HG03060 (cell line): ENCODE results near the gene DGKK.

ENCODE experiments used
- ATAC-seq: cut with Tn5 transposase; IDR thresholded peaks from one replicate; pipeline ENCODE4 v1.9.1; 2021; ENCODE audit warnings: low read depth, moderate number of reproducible peaks; ENCODE audit not compliant: unreplicated experiment

The DGKK gene

GRCh38 chrX:50470103-50471031 is at the start of gene DGKK:
Gene DGKK, minus strand, starts transcription at chrX:50470825. Its CDS starts 147 bp downstream, at chrX:50470678.
- no peak for ATAC-seq

DNA sequence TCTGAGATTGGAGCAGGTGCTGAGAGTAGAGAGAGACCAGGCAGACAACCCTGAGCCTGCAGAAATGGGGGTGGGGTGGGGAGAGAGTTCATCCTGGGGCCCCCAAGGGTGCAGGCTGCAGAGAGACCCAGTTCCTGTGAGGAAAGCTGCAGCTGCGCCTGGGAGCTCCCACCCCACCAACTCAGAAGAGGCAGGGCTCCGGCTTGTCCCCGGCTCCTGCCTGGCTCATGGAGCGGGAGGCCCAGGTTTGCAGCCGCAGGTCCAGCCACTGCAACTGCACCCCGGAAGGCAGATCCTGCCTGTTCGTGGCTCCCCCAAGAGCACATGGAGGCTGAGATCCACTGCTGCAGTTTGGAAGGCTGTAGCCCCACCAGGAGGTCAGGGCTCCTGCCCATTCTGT is 44.2 kb upstream of the DGKK start:
- ATAC-seq = no peak

GRCh38 chrX:50497114-50497513 is 26.5 kb upstream of the DGKK start:
- no peak for ATAC-seq

GRCh38 chrX:50495616-50496015 is 25.0 kb upstream of the DGKK start:
- no peak for ATAC-seq

GRCh38 chrX:50492720-50493119 is 22.1 kb upstream of the DGKK start:
- ATAC-seq = no peak

DNA sequence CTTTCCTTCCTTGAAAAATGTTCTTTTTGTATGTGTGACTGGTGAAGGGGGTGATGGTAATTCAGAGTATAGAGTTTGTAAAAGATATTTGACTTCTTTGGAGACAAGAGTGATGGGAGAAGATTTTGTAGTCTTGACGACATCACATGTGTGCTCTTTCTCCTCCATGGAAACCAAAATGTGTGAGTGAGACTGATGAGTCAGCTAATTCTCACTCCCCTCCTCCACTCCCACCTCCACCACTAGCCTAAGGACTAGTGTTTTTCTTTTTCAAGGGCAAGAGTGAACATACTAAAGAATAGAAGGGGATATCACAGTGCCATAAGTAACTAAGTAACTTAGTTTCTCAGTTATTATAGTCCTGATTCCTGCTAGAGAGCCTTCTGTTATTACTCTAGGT is 14.0 kb upstream of the DGKK start:
- ATAC-seq = no peak

GRCh38 chrX:50483283-50483682 is 12.7 kb upstream of the DGKK start:
- no peak for ATAC-seq

- ATAC-seq = no peak
Observed at GRCh38 chrX:50475208-50475607, 4.6 kb upstream of the DGKK start.

GRCh38 chrX:50471390-50471789 is 765 bp upstream of the DGKK start:
- no peak for ATAC-seq

- ATAC-seq = no peak
Observed at GRCh38 chrX:50469206-50469605, 1.4 kb downstream of the DGKK start.

DNA sequence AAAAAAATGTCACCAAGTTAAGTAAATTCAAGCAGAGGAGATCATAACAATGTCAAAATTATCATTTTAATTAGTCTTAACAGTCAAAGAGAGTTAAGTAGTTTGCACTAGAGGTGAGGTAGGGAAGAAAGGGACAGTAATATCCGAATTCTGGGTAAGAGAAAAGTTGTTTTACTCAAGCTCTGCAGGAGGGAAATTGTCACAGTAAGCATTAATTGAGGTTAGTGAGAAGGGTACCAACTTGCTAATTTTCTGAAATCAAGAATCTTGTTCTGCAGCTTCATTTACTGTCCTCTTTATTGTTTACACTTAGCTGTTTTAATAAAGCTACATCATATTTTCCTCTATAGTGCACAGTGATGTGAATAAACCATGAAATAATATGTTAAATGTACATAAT is 11.0 kb downstream of the DGKK start:
- ATAC-seq = no peak

- ATAC-seq = no peak
Observed at GRCh38 chrX:50458483-50458882, 12.1 kb downstream of the DGKK start.

GRCh38 chrX:50456712-50457484 is 13.7 kb downstream of the DGKK start:
- ATAC-seq = no peak

- no peak for ATAC-seq
Observed at GRCh38 chrX:50452782-50453181, 17.8 kb downstream of the DGKK start.

- ATAC-seq = no peak
Observed at GRCh38 chrX:50450324-50450723, 20.3 kb downstream of the DGKK start.

DNA sequence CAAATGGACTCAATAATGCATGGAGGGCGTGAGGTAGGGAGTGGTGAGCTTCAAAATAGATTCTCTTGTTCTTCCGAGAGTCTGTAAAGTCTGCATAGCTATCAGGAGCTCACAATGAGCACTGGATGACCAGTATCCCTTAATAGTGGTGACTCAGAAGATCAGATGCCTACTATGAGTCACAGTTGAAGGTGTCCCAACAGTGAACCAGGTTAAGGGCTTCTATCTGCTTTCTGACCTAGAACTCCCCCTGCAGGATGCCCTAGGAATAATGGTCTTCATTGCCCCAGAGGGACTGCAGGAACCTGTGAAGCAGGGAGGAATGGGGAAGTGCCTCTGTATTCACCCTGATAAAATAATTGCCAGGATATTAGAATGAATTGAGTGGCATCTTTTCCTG is 22.1 kb downstream of the DGKK start:
- no peak for ATAC-seq

- no peak for ATAC-seq
Observed at GRCh38 chrX:50447535-50447934, 23.1 kb downstream of the DGKK start.

- no peak for ATAC-seq
Observed at GRCh38 chrX:50442426-50443116, 28.1 kb downstream of the DGKK start.

DNA sequence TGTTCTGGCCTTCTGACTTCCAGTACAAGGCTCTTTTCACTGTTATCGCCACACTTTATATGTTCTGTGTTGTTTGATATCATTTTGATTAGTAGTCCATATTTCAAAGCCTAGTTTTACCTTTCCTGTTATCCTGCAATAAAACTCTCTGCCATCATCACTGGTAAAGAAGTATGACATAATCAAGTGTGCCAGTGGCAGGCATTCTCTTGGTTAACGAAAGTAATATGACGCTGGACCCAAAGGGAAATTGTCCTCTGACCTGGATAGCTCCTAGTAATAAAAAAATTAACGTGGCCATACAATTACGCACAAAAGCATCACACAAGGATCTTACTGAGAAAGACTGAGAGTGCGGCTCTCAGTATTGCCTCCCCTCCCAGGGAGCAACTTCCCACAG is 33.8 kb downstream of the DGKK start:
- no peak for ATAC-seq

DNA sequence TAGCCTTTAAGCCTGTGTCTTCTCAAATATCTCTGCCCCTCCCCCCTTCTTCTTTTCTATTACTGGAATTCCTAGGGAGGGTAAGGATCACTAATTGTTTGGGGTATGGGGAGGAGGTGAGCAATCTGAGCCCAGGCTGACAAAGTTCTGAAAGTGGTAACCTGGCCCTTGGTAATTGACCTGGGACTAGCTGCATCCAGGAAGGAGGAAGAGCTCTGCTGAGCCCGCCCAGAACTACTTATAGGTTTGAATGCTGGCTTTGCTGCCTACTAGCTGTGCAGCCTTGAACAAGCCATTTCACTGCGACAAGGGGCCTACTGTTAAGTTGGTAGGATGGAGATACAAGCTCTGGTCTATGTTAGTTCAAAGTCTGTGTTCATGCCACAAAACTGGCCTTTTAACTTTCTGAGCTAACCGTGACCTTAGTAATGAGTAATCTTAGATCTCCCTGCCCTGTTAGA is 37.8 kb downstream of the DGKK start:
- no peak for ATAC-seq

DNA sequence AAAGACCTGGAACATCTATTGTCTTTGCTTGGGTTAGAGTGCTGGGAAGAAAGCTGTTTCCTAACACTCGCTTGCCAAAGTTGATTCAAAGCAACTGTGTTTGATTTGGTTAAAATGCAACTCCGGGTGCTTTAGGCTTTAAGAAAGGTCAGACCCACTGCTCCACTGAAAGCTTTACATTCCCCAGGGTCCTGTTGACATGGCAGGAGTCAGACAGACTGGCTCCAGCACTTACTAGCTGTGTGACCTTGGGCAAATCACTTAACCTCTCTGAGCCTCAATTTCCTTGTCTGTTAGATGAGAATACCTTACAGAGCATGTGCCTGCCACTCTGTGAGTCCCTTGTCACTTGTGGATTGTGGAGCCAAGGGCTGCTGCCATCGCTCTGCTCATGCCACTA is 39.0 kb downstream of the DGKK start:
- no peak for ATAC-seq
